Skeletal muscle satellite cell (primary cell): ENCODE measurements around the gene SLC12A7.
"Not testable (repeated sequence)": the region's sequence is repeated elsewhere in the genome, so short reads cannot be mapped to it uniquely, and the experiment has no call there.

Experiments
- H3K27me3 ChIP-seq: 2 replicates; pipeline ENCODE4 v1.7.0; 2013; ENCODE audit warnings: low read length; ENCODE audit not compliant: control insufficient read depth, insufficient read depth
- H3K36me3 ChIP-seq: 2 replicates; pipeline ENCODE4 v1.7.0; 2013; ENCODE audit warnings: mild to moderate bottlenecking, control low read depth, low read length; ENCODE audit not compliant: insufficient read depth
- H3K4me1 ChIP-seq: 2 replicates; pipeline ENCODE4 v1.7.0; 2013; ENCODE audit warnings: low read length; ENCODE audit not compliant: control insufficient read depth, insufficient read depth
- H3K4me2 ChIP-seq: 2 replicates; pipeline ENCODE4 v1.7.0; 2013; ENCODE audit warnings: mild to moderate bottlenecking, low read length
- H3K4me3 ChIP-seq: 2 replicates; pipeline ENCODE4 v1.7.0; 2013; ENCODE audit warnings: low read length
- H3K9ac ChIP-seq: 2 replicates; pipeline ENCODE4 v1.7.0; 2013; ENCODE audit warnings: mild to moderate bottlenecking, low read depth, low read length, moderate library complexity
- H3K9me3 ChIP-seq: replicated peaks from 2 replicates; pipeline ENCODE4 v1.7.0; 2013; ENCODE audit warnings: mild to moderate bottlenecking, control low read depth, low read length

Gene SLC12A7

GRCh38 chr5:1131191-1131621 lies 19.3 kb upstream of the SLC12A7 start:
- Histone ChIP-seq H3K36me3 (no peaks in the 10 kb centered on the region), H3K4me1 (peaks cover 4% of the 10 kb centered on the region), H3K9me3 (no peaks in the 10 kb centered on the region), H3K4me3 (no peak overlapping the region), H3K9ac (no peak overlapping the region), H3K27me3 (peaks cover 39% of the 10 kb centered on the region), H3K4me2 (no peak overlapping the region)

DNA sequence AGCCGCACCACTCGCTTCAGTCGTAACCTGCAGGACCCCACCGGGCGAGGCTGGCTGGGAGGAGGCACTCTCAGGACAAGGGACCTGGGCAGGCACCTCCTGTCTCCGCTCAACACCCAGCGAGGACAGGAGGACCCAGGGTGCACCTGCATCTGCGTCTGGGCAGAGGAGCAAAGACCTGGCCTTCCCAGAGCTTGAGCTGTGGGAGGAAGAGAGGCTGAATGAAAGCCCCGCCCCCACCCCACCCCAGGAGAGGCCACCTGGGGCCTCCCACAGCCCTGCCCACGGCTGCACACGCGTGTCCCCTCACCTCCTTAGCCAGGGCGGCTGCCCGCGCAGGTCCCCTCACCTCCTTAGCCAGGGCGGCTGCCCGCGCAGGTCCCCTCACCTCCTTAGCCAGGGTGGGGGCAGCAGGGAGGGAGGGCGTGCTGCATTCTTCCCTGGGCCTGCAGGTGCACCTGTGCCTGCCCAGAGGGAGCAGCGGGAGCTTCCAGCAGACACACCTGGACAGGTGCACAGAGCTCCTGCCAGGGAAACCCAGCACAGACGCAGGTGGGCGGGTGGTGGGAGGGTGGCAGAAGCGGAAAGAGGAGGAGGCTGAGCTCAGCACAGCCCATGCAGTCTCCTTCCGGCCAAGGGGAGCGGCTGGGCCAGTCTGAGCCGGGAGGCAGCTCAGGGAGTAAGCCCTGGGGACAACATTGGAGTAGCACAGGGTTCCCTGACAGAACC lies 18.5 kb upstream of the SLC12A7 start:
- H3K4me1 ChIP-seq = peaks cover 4% of the 10 kb centered on the region
- H3K9me3 ChIP-seq = no peaks in the 10 kb centered on the region
- H3K36me3 ChIP-seq = no peaks in the 10 kb centered on the region
- H3K4me3 ChIP-seq = no peak overlapping the region
- H3K27me3 ChIP-seq = peaks cover 37% of the 10 kb centered on the region
- H3K9ac ChIP-seq = no peak overlapping the region
- H3K4me2 ChIP-seq = no peak overlapping the region

DNA sequence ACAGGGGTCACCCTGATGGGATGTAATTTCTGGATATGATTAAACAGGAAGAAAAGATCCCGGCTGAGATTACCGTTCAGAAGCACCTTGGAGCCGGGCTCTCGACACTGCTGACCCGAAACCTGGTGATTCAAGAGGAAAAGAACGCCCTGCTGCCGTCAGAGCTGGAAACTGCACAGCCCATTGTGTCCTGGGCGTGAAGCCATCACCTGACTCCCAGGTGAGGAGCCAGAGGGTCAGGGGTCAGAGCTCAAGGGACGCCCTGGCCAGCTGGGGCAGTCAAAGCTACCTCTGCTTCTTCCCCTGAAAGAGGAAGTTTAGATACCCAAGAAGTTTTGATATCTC lies 17.8 kb upstream of the SLC12A7 start:
- peaks cover 4% of the 10 kb centered on the region for H3K4me1 ChIP-seq
- no peak overlapping the region for H3K9ac ChIP-seq
- H3K4me2 ChIP-seq = no peak overlapping the region
- no peaks in the 10 kb centered on the region for H3K36me3 ChIP-seq
- H3K27me3 ChIP-seq = peaks cover 44% of the 10 kb centered on the region
- no peak overlapping the region for H3K4me3 ChIP-seq
- H3K9me3 ChIP-seq = no peaks in the 10 kb centered on the region

DNA sequence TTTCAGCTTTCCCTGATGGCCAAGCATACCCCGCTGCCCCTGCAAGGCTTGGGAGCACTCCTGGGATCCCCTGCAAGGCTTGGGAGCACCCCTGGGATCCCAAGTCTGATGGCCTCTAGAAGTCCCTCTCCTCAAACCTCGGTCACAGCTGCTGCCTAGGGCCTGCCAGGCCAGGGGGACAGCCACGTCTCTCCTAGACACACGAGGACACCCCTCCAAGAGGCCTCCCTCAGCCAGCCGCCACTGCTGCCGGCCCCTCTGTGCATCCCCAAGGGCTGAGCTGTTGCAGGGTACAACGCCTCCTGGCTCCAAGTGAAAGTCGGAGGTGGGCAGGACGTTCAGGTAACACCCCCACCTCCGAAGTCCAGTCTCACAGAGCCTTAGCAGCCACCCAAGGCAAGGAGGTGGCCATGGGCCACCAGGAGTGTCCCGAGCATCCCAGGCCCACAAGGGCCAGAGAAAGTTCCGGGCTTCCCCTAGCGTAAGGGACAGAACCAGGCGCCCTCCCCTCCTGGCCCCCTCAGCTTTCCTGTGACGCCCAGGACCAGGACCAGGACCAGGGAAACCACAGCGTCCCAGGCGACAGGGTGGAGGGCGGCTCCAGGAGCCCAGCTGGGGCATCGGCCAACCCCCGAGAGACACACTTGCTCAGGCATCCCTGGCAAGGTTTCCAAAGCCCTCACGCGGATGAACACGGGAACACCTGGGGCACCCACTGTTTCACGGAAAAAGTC lies 17.3 kb upstream of the SLC12A7 start:
- no peak overlapping the region for H3K9ac ChIP-seq
- H3K36me3 ChIP-seq = no peaks in the 10 kb centered on the region
- no peak overlapping the region for H3K4me2 ChIP-seq
- peaks cover 4% of the 10 kb centered on the region for H3K4me1 ChIP-seq
- no peak overlapping the region for H3K4me3 ChIP-seq
- H3K9me3 ChIP-seq = no peaks in the 10 kb centered on the region
- peaks cover 46% of the 10 kb centered on the region for H3K27me3 ChIP-seq

- H3K27me3 ChIP-seq = peaks cover 47% of the 10 kb centered on the region
- H3K4me2 ChIP-seq = no peak overlapping the region
- no peak overlapping the region for H3K4me3 ChIP-seq
- no peak overlapping the region for H3K9ac ChIP-seq
- H3K4me1 ChIP-seq = peaks cover 4% of the 10 kb centered on the region
- no peaks in the 10 kb centered on the region for H3K9me3 ChIP-seq
- no peaks in the 10 kb centered on the region for H3K36me3 ChIP-seq
Observed at GRCh38 chr5:1127959-1128785, 16.3 kb upstream of the SLC12A7 start.

DNA sequence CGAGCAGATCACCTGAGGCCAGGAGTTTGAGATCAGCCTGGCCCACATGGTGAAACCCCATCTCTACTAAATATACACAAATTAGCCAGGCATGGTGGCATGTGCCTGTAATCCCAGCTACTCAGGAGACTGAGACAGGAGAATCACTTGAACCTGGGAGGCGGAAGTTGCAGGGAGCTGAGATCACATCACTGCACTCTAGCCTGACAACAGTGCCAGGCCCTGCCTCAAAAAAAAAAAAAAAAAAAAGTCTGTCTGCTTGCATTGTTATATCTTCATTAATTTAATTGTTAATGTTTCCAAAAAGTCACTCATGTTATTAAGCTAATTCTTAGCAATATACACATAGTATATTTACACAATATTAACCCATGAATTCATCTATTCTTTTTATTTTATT lies 13.8 kb upstream of the SLC12A7 start:
- H3K9me3 ChIP-seq, H3K4me1 ChIP-seq, H3K4me3 ChIP-seq, H3K36me3 ChIP-seq, H3K4me2 ChIP-seq, H3K9ac ChIP-seq: not testable (repeated sequence)
- H3K27me3 ChIP-seq = peaks cover 55% of the 10 kb centered on the region

- Histone ChIP-seq H3K4me1 (no peaks in the 10 kb centered on the region), H3K9ac (no peak overlapping the region), H3K4me2 (no peak overlapping the region), H3K27me3 (peaks cover 62% of the 10 kb centered on the region), H3K9me3 (no peaks in the 10 kb centered on the region), H3K4me3 (no peak overlapping the region), H3K36me3 (no peaks in the 10 kb centered on the region)
Observed at GRCh38 chr5:1125030-1125357, 13.1 kb upstream of the SLC12A7 start.

- Histone ChIP-seq H3K27me3 (peaks cover 67% of the 10 kb centered on the region), H3K9me3 (no peaks in the 10 kb centered on the region), H3K36me3 (no peaks in the 10 kb centered on the region), H3K4me1 (no peaks in the 10 kb centered on the region), H3K9ac (no peak overlapping the region), H3K4me2 (no peak overlapping the region), H3K4me3 (no peak overlapping the region)
Observed at GRCh38 chr5:1124205-1125029, 12.6 kb upstream of the SLC12A7 start.

DNA sequence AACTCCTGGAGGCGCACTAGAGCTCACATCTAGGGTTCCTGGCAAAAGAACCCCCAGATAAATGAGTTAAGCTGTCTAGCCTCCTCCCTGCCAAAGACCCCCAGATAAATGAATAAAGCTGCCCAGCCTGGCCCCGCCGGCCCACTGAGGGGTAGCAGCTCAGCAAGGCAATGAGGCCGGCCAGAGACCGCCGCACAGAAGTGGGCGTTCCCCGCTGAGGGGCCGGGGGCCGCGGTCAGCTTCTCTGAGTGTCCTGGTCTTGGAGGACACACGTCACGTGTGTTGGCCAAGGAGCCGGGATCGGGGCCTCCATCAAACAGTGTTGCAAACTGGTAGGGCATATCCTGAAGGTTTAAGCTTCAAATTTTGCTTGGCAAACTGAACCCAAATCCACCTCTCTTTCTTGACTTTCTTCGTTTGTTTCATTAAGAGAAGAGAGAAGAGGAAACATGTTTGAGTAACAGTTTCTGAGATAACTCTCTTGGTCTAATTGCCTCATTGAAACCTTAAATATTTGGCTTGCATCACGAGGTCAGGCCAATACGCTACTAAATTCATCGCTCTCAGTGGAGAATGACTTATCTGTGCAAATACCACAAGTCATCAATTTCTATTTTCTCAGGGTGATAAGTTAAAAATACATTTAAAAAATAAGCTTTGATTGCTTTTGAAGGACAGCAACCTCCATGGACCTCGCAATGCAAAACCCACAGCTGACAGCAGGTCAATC lies 11.7 kb upstream of the SLC12A7 start:
- H3K27me3 ChIP-seq = peaks cover 72% of the 10 kb centered on the region
- H3K9ac ChIP-seq = no peak overlapping the region
- H3K36me3 ChIP-seq = no peaks in the 10 kb centered on the region
- H3K4me2 ChIP-seq = no peak overlapping the region
- H3K9me3 ChIP-seq = no peaks in the 10 kb centered on the region
- H3K4me1 ChIP-seq = peaks cover 2% of the 10 kb centered on the region
- no peak overlapping the region for H3K4me3 ChIP-seq

- Histone ChIP-seq H3K27me3 (peaks cover 76% of the 10 kb centered on the region), H3K9me3 (no peaks in the 10 kb centered on the region), H3K4me1 (peaks cover 5% of the 10 kb centered on the region), H3K36me3 (no peaks in the 10 kb centered on the region), H3K4me3 (no peak overlapping the region), H3K9ac (no peak overlapping the region), H3K4me2 (no peak overlapping the region)
Observed at GRCh38 chr5:1122511-1123294, 10.8 kb upstream of the SLC12A7 start.
